GM10847 (cell line): ENCODE results near the gene ZNF319.

Experiments
- POLR2A ChIP-seq: IDR thresholded peaks from 2 replicates; pipeline ENCODE4 v1.6.1; 2011; ENCODE audit not compliant: insufficient read length; ENCODE audit errors: extremely low read depth

ZNF319 gene

GRCh38 chr16:57979006-57979585 is 21.4 kb downstream of the ZNF319 start:
- no peak for TF ChIP-seq POLR2A

- TF ChIP-seq POLR2A = no peak
Observed at GRCh38 chr16:57977418-57978069, 22.9 kb downstream of the ZNF319 start.

GRCh38 chr16:57976331-57976796 is 24.1 kb downstream of the ZNF319 start:
- TF ChIP-seq POLR2A = no peak

- no peak for TF ChIP-seq POLR2A
Observed at GRCh38 chr16:57972306-57972705, 28.2 kb downstream of the ZNF319 start.

- TF ChIP-seq POLR2A = no peak
Observed at GRCh38 chr16:57971848-57972247, 28.6 kb downstream of the ZNF319 start.

- TF ChIP-seq POLR2A = no peak
Observed at GRCh38 chr16:57970970-57971369, 29.5 kb downstream of the ZNF319 start, which contains the start of gene CNGB1. Gene CNGB1, minus strand, starts transcription at chr16:57971128. Its CDS starts 3,842 bp downstream, at chr16:57967286.

GRCh38 chr16:57970319-57970718 is 30.2 kb downstream of the ZNF319 start:
- no peak for TF ChIP-seq POLR2A

GRCh38 chr16:57969451-57970123 is 30.9 kb downstream of the ZNF319 start:
- TF ChIP-seq POLR2A = no peak

GRCh38 chr16:57967916-57968315 is 32.6 kb downstream of the ZNF319 start:
- no peak for TF ChIP-seq POLR2A

GRCh38 chr16:57966986-57967385 is 33.5 kb downstream of the ZNF319 start:
- no peak for TF ChIP-seq POLR2A

- no peak for TF ChIP-seq POLR2A
Observed at GRCh38 chr16:57966204-57966771, 34.2 kb downstream of the ZNF319 start.

GRCh38 chr16:57964157-57964700 is 36.2 kb downstream of the ZNF319 start:
- TF ChIP-seq POLR2A = no peak

- no peak for TF ChIP-seq POLR2A
Observed at GRCh38 chr16:57962756-57963155, 37.7 kb downstream of the ZNF319 start.

GRCh38 chr16:57962046-57962445 is 38.4 kb downstream of the ZNF319 start:
- TF ChIP-seq POLR2A = no peak

- no peak for TF ChIP-seq POLR2A
Observed at GRCh38 chr16:57961538-57961937, 38.9 kb downstream of the ZNF319 start.
